ENCODE data around the gene PKMYT1.

DNA sequence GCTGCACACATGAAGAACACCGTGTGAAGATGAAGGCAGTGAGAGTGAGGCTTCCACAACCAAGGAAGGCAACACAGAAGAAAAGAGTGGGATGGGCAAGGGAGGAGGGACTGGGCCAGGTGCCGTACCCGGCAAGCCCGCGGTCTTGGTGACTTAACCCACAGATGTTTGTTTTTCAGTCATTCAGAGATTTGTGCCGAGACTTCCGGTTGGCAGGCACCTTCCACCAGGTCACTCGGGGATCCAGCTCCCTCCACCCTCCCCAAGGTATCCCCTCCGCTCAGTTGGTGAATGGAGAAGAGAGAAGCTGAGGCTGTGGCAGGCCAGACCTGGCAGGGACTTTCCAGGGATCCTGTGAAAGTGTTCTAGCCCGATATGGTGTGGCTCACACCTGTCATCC is 21.0 kb downstream of the PKMYT1 start:
- TF ChIP-seq, protein P1, sequence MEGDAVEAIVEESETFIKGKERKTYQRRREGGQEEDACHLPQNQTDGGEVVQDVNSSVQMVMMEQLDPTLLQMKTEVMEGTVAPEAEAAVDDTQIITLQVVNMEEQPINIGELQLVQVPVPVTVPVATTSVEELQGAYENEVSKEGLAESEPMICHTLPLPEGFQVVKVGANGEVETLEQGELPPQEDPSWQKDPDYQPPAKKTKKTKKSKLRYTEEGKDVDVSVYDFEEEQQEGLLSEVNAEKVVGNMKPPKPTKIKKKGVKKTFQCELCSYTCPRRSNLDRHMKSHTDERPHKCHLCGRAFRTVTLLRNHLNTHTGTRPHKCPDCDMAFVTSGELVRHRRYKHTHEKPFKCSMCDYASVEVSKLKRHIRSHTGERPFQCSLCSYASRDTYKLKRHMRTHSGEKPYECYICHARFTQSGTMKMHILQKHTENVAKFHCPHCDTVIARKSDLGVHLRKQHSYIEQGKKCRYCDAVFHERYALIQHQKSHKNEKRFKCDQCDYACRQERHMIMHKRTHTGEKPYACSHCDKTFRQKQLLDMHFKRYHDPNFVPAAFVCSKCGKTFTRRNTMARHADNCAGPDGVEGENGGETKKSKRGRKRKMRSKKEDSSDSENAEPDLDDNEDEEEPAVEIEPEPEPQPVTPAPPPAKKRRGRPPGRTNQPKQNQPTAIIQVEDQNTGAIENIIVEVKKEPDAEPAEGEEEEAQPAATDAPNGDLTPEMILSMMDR (conservative IDR thresholded peaks at IDR 0.05; ENCODE audit: low read length), result no peak
- TF ChIP-seq EZH2phosphoT487 (IDR thresholded peaks at IDR 0.05; ENCODE audit: borderline replicate concordance), result no peak
